Effector CD8-positive, alpha-beta T cell (primary cell): Measurements from ENCODE around the gene PHACTR3.

Experiments
- DNase-seq: peaks from one replicate; lab custom pipeline; 2025; lab: John Stamatoyannopoulos, UW

PHACTR3 gene

GRCh38 chr20:59816146-59816738, 211.9 kb downstream of the PHACTR3 start:
- no peak for DNase-seq

DNA sequence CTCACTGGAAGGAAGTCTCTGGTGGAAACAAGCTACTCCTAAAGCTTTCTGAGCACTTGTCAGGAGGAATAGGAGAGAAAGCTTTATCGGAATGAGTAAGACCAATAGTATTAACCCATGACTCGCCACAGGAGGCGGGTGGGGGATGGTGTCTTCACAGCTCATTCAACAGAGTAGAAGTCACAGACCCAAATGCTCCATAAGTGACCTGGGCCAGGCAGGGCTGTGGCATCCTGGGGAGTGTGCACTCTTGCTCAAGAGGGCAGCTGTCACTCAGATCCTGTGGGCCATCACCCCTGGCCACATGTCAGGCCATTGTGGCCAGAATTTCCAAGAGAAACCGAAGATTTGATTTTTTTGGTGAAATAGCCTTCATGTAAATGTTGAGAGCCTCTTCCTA, 213.1 kb downstream of the PHACTR3 start:
- no peak for DNase-seq

- no peak for DNase-seq
Observed at GRCh38 chr20:59817846-59818615, 213.7 kb downstream of the PHACTR3 start.

DNA sequence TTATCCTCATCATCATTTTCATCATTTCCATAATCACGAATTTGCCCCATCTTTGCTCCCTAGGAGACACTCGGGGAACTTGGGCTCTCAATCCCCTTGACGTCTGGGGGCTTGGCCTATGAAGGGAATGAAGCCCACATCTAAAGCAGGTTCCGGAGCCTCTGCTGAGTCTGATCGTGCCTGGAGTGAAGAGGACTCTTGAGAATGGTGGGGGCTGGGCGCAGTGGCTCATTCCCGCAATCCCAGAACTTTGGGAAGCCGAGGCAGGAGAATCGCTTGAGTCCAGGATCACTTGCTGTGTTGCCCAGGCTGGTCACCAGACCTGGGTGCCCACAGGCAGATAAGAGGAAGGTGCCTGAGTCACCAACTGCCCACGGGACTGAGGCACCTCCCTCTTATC, 214.6 kb downstream of the PHACTR3 start:
- DNase-seq: no peak

DNA sequence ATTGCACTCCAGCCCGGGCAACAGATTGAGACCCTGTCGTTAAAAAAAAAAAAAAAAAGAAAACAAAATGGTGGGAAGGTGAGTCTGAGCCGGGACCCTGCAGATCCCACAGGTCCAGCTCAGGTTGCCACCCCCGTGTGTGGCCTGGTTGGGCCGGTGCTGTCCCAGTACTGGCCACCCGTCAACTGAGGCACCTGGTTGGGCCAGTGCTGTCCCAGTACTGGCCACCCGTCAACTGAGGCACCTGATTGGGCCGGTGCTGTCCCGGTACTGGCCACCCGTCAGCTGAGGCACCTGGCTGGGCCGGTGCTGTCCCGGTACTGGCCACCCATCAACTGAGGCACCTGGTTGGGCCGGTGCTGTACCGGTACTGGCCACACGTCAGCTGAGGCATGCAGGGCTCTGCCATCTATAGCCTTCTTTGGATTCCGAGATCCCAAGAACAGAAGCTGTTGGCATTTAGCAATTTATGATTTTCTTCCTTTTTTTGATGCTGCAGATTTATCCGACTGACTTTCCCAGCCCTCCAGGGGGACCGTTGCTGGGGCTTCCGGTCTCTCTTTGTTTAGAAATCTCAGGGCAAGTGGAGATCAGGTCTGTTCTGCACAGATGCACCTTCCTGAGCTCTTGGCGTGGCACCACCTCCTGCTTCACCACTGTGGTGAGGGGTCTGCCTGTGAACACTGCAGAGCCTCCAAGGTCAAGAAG, 215.3 kb downstream of the PHACTR3 start:
- no peak for DNase-seq

DNA sequence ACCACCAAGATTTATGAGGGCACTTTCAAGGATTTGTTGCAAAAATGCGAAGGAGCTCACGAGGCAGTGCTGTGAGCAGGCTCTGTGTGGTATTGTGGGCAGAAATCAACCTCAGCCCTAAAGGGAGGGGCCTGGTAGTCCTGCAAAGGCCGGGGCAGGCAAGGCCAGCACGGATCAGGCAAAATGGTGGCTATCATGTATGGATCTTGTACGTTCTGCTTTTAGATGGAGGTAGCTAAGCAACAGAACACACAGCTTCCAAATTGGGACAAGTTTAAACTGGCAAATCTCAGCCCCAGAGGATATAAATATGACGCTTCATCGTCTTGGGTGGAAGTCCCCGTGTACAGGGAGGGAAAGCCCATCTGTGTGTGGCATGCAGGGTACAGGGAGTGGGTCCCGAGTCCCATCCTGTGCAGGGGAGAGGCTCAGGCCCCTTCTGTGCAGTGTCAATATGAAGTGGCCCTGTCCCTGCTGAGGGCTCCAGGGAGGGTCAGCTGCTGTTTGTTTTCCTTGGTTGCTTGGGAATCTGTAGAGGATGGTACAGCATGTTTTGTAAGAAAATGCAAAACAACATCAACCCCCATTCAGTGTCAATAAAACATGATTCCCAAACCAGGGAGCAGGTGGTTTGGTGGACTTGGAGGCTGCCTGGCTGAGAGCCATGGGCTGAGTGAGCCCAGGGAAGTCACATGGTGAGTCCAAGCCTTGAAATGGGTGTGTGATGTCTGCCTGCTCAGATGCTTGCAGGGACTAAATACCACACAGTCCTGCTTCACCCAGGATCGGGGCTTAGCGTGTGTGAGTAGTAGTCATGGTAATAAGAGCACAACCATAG, 216.1 kb downstream of the PHACTR3 start:
- no peak for DNase-seq

DNA sequence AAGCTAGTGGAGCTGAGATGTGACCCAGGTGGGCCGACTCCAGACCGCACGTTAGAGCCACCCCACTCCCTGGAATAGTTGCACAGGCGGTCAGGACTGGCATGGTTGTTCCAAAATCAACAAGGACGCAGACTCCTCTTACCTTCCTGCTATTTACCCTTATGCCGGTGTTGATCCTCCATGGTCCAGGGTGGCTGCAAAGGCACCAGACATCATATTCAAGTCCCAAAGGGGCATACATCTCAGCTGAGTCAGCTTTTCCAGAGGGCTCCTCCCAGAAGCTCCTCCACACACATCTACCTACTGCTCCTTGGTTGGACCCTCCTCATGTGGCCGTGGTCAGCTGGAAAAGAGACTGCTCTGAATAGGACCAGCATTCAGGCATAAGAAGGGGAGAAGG, 216.9 kb downstream of the PHACTR3 start:
- no peak for DNase-seq

DNA sequence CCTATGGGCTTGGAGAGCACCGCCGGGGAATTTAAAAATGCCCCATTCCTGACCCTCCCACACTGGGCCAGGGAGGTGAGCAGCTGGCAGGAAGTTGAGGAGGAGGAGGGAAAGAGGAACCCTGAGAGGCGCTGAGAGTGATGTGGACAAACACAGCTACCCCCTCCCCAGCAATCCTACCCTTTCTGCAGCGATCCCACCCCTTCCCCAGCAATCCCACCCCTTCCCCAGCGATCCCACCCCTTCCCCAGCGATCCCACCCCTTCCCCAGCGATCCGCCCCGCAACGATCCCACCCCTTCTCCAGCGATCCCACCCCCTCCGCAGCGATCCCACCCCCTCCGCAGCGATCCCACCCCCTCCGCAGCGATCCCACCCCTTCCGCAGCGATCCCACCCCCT, 217.4 kb downstream of the PHACTR3 start:
- no peak for DNase-seq

DNA sequence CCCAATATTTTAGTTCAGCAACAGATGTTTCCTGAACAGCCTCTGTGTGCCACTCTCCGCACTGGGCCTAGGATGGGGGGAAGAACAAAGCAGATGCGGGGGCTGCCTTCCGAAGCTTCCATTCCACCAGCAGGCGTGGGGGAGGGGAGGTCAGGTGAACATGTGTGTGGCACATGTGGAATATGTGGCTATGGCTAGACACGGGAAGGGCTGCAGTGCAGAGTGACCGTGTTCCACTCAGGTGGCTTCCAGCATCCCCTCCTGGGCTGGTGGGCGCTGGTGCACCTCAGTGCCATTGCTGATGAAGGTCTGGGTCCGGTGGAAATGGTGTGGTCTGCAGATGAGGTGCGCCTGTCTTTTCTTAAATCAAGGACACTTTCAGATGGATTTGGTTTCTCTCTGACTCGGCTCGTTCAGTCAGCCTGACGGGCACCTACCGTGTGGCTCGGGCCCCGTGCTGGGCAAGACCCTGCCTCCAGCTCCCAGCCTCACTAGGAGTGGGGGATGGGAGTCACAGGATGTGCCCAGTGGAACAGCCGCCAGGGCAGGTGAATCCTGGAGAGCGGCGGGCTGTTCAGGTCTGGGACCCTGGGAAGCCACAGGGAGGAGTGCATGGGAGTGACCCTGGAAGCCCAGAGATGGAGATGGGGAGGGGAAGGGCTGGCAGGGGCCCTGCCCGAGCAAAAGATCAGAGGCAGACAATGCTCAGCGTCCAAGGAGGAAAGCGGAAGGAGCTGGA, 218.1 kb downstream of the PHACTR3 start:
- DNase-seq: no peak

- DNase-seq: no peak
Observed at GRCh38 chr20:59823030-59823423, 218.7 kb downstream of the PHACTR3 start.

DNA sequence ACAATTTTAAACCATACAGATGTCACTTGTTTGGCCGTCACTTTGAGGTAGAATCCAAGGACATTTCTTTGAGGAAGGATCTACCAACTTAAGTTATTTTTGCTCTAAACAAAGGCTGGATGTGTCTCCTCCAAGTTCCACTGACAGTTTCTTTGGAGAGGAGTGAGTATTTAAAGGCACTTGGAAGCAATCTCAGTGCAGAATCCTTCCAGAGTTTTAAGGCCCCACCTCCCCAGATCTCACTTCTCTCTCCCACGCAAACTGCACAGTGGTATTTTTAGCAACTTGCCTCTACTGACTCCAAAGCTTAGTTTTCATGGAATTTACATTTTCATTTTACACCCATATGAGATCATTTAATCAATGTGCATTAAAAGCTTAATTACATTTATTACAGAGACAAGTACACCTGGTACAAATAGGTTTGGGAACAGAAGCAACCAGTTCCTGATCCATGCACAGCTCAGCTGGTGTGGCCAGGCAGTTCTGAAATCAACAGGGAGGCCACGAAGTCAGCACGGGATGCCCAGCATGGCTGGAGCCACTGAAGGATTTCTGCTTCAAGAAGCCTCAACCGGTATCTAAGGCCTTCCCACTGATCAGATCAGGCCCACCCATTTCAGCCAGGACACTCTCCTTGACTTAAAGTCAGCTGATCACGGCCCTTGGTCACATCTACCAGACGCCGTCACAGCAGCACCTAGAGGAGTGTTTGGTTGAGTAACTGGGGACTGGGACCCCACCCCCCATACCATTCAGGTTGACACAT, 219.3 kb downstream of the PHACTR3 start:
- DNase-seq: no peak

GRCh38 chr20:59824711-59825562, 220.6 kb downstream of the PHACTR3 start:
- no peak for DNase-seq

- DNase-seq: no peak
Observed at GRCh38 chr20:59825563-59825920, 221.2 kb downstream of the PHACTR3 start.

GRCh38 chr20:59825944-59826759, 221.8 kb downstream of the PHACTR3 start:
- no peak for DNase-seq

GRCh38 chr20:59827138-59828056, 223.1 kb downstream of the PHACTR3 start:
- no peak for DNase-seq

DNA sequence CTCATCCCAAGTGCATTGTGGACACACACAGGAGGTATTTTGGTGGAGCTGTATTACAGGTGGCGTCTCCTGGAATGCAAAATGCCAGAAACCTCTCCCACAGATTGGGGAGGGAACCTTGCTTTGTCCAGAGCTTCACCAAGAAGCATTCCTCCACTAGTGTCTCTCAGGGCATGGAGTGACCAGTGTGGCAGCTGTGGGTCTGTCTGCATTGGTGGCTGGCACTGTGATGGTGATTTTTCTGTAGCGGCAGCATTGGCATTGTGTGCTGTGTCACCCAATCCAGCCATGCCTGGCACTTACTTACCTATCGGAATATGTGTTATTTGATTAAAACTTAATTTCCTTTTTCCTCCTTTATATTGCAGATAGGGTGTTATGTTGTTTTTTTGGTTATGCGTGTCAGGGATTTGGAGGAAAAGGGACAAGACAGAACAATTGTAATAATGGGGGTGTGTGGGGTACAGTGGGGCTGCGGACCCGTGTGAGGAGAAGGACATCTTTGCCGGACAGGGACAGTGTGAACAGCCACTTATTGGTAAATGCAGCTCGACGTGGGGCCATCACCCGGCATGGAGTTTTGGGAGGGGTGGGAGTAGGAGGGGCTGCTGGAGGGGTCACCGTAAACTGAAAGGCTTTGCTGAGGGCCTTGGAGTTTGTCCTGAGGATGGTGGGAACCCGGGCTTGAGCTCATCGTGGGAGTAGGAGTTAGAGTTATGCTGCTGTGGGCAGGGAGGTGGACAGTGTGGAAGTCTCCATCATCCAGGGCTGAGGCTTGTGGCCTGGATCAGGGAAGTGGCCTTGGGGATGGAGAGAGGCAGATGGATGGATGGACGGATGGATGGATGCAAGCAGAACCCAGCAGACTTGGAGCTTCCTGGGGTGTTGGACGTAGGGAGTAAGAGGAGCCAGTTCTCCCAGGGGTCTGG, 224.0 kb downstream of the PHACTR3 start:
- DNase-seq: no peak
